GM23248 (cell line): ENCODE measurements around the gene UST.

Source experiments
- EZH2 ChIP-seq: fragments of 200-600 bp; sonication (generic); IDR thresholded peaks from 2 replicates; pipeline ENCODE4 v1.6.1; 2018; ENCODE audit warnings: antibody characterized with exemption, mild to moderate bottlenecking; ENCODE audit not compliant: insufficient read depth, poor library complexity, severe bottlenecking
- EZH2phosphoT487 ChIP-seq: fragments of 200-600 bp; sonication (generic); IDR thresholded peaks from 2 replicates; pipeline ENCODE4 v1.6.1; 2018; ENCODE audit warnings: antibody characterized with exemption, moderate library complexity, mild to moderate bottlenecking, low read depth; ENCODE audit not compliant: insufficient read depth

DNA sequence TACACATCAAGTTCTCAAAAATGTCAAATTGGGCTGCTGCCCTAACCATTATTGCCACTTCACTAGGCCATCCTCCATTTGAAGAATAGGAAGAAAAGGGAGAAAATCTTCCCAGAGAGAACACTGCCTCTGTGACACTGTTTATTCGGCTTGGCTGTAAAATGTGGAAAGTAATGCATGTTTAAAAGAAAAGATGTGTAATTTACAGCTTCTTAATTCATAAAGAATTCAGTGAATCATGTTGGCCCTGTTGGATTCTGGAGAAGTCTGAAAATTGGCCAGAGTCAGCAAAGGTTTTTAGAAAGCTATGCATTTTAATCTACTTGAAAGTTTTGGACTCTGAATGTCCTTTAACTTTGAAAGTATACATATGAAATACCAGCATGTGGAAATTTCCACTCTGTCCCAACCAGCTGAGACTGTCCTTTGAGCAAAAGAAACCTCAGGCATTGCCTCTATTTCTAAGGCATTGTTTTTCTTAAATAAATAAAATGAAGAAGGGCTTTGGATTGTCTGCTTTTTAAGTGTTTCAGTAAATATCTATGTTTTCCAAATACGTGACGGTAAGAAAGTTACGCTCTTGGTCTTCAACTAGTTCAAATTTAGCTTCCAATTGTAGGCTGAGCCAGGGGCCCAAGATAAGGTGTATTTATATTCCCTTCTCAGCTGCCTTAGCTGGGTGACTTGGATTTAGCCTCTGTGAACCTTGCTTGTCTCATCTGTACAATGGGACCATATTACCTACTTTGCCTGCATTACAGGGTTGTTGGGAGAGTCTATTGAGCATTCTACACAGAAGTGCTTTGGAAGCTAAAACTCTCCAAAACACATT is 222.2 kb downstream of the UST start:
- no peak for TF ChIP-seq EZH2phosphoT487
- TF ChIP-seq EZH2, result no peak
